ENCODE measurements around the gene NPIPB13.
"Not testable (repeated sequence)": the region's sequence is repeated elsewhere in the genome, so short reads cannot be mapped to it uniquely, and the experiment has no call there.

The NPIPB13 gene

DNA sequence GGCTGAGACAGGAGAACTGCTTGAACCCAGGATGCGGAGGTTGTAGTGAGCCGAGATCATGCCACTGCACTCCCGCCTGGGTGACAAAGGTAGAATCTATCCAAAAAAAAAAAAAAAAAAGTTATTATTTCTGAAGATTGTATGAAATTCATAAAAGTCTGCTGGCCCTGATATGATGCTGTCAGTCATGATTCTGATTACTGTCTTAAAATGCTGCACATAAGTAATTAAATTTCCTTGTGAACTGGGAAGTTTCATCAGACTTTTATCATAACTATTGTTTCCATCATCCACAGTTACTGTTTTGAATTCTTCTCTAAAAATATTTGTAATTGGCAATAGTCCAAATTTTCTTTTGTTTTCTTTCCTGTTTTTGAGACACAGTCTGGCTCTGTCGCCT is at the start of gene NPIPB13:
Gene NPIPB13, minus strand, starts transcription at position 101 of the 400 bp plus-strand sequence. CDS start 2,906 bp downstream, outside the sequence.
- not testable (repeated sequence) for H3K36me3 ChIP-seq (ENCODE audit: control insufficient read depth in 5 of 5, insufficient read depth in 5 of 5, low read length in 5 of 5); H3K4me3 ChIP-seq (ENCODE audit: low read depth in 1 of 5, low read length in 5 of 5); H3K9ac ChIP-seq (ENCODE audit: low read length in 5 of 5); H3K27ac ChIP-seq (ENCODE audit: low read depth, low read length); H3K27me3 ChIP-seq (ENCODE audit: control insufficient read depth in 5 of 5, insufficient read depth in 4 of 5, low read length in 5 of 5); H3K9me3 ChIP-seq (ENCODE audit: control insufficient read depth in 5 of 5, low read length in 5 of 5); H3K4me1 ChIP-seq (ENCODE audit: control insufficient read depth in 5 of 5, insufficient read depth in 5 of 5, low read length in 5 of 5)

DNA sequence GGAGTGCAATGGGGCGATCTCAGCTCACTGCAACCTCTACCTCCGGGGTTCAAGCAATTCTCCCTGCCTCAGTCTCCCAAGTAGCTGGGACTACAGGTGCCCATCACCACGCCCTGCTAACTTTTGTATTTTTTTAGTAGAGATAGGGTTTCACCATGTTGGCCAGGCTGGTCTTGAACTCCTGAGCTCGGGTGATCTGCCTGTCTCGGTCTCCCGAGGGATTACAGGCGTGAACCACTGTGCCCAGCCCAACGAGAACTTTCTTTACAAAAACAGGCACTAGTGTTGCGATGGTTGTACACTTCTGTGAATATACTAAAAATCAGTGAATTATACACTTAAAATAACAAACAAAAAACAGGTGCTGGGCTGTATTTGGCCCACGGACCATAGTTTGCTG is 34.1 kb upstream of the NPIPB13 start:
- H3K9me3 ChIP-seq (ENCODE audit: control insufficient read depth in 5 of 5, low read length in 5 of 5); H3K27ac ChIP-seq (ENCODE audit: low read depth, low read length); H3K36me3 ChIP-seq (ENCODE audit: control insufficient read depth in 5 of 5, insufficient read depth in 5 of 5, low read length in 5 of 5); H3K4me1 ChIP-seq (ENCODE audit: control insufficient read depth in 5 of 5, insufficient read depth in 5 of 5, low read length in 5 of 5); H3K4me3 ChIP-seq (ENCODE audit: low read depth in 1 of 5, low read length in 5 of 5); H3K27me3 ChIP-seq (ENCODE audit: control insufficient read depth in 5 of 5, insufficient read depth in 4 of 5, low read length in 5 of 5); H3K9ac ChIP-seq (ENCODE audit: low read length in 5 of 5): not testable (repeated sequence)

DNA sequence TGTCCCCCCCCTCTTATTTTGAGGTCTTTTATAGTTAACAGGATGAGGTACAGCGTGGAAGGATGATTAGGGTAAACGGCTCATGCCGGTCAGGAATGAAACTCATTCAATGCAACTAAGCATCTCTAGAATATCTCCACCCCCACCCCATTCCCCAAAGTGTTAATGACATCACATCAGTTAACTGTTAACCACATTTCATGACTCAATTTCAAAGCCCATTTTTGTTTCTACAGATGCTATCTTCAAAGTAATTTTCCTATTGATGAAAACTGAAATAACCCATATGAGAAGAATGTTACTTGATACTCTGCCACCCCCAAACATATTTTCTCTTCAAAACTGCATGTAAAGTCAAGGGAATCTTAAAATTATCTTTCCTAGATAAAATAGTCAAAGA is 30.2 kb upstream of the NPIPB13 start:
- H3K4me1 ChIP-seq (ENCODE audit: control insufficient read depth in 5 of 5, insufficient read depth in 5 of 5, low read length in 5 of 5); H3K27ac ChIP-seq (ENCODE audit: low read depth, low read length); H3K9ac ChIP-seq (ENCODE audit: low read length in 5 of 5); H3K36me3 ChIP-seq (ENCODE audit: control insufficient read depth in 5 of 5, insufficient read depth in 5 of 5, low read length in 5 of 5); H3K27me3 ChIP-seq (ENCODE audit: control insufficient read depth in 5 of 5, insufficient read depth in 4 of 5, low read length in 5 of 5); H3K9me3 ChIP-seq (ENCODE audit: control insufficient read depth in 5 of 5, low read length in 5 of 5); H3K4me3 ChIP-seq (ENCODE audit: low read depth in 1 of 5, low read length in 5 of 5): not testable (repeated sequence)

DNA sequence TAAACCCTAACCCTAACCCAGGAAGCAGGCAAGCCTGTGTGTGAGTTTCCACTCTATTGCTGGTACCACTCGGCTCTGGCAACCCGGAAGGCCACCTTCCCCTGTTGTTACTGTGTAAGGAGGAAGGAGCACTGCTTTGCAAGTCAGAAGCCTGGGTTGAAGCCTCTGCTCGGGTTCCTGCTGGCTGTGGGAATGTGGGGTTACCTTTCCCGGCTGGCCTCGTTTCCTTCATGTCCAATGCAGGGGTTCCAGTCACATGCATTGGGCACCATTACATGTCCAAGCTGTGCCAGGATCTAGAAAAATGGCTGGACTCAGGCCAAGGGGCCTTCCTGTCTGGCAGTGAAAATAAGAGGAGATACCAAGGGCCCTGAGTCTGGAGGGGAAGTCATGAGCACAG is 31.2 kb downstream of the NPIPB13 start:
- not testable (repeated sequence) for H3K27me3 ChIP-seq (ENCODE audit: control insufficient read depth in 5 of 5, insufficient read depth in 4 of 5, low read length in 5 of 5); H3K36me3 ChIP-seq (ENCODE audit: control insufficient read depth in 5 of 5, insufficient read depth in 5 of 5, low read length in 5 of 5); H3K27ac ChIP-seq (ENCODE audit: low read depth, low read length); H3K4me1 ChIP-seq (ENCODE audit: control insufficient read depth in 5 of 5, insufficient read depth in 5 of 5, low read length in 5 of 5); H3K4me3 ChIP-seq (ENCODE audit: low read depth in 1 of 5, low read length in 5 of 5); H3K9ac ChIP-seq (ENCODE audit: low read length in 5 of 5); H3K9me3 ChIP-seq (ENCODE audit: control insufficient read depth in 5 of 5, low read length in 5 of 5)

DNA sequence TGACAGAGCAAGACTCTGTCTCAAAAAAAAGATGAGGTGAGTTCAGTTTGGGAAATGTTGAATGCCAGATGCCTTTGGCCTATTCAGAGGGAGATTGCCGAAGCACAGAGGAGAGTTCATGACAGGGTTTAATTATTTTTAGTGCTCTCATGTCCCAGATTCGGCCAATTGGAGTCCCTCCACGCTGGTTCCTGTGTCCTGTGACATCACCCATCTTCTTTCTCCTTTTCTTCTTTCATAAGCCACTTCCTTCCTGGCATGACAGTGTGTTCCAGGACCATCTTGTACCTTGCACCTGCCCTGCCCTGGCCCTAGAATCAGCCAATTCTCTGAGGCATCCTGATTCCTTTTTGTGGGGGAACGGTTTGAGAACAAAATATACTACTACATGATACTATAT is 36.9 kb downstream of the NPIPB13 start:
- H3K4me1 ChIP-seq (ENCODE audit: control insufficient read depth in 5 of 5, insufficient read depth in 5 of 5, low read length in 5 of 5); H3K27ac ChIP-seq (ENCODE audit: low read depth, low read length); H3K36me3 ChIP-seq (ENCODE audit: control insufficient read depth in 5 of 5, insufficient read depth in 5 of 5, low read length in 5 of 5); H3K4me3 ChIP-seq (ENCODE audit: low read depth in 1 of 5, low read length in 5 of 5); H3K9ac ChIP-seq (ENCODE audit: low read length in 5 of 5); H3K27me3 ChIP-seq (ENCODE audit: control insufficient read depth in 5 of 5, insufficient read depth in 4 of 5, low read length in 5 of 5); H3K9me3 ChIP-seq (ENCODE audit: control insufficient read depth in 5 of 5, low read length in 5 of 5): not testable (repeated sequence)

DNA sequence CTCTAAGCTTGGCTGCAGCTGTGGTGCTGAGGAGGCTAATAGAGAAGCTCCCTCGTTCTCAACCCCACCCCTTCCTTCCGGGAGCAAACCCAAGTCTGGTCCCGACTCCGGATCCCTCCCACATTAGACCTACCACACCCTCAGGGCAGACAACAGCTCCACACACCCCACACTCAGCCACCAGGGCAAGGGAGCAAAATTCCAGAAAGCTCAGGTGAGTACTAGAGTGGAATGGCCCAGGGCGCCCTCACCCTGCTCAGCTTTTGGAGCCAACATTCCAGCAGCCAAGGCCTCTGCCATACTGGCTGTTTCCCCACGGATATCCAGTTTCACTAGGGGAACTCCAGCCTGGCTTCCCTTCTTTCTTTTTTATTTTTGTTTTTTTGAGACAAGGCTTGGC is 39.2 kb downstream of the NPIPB13 start:
- not testable (repeated sequence) for H3K27me3 ChIP-seq (ENCODE audit: control insufficient read depth in 5 of 5, insufficient read depth in 4 of 5, low read length in 5 of 5); H3K9me3 ChIP-seq (ENCODE audit: control insufficient read depth in 5 of 5, low read length in 5 of 5); H3K4me3 ChIP-seq (ENCODE audit: low read depth in 1 of 5, low read length in 5 of 5); H3K9ac ChIP-seq (ENCODE audit: low read length in 5 of 5); H3K36me3 ChIP-seq (ENCODE audit: control insufficient read depth in 5 of 5, insufficient read depth in 5 of 5, low read length in 5 of 5); H3K27ac ChIP-seq (ENCODE audit: low read depth, low read length); H3K4me1 ChIP-seq (ENCODE audit: control insufficient read depth in 5 of 5, insufficient read depth in 5 of 5, low read length in 5 of 5)

DNA sequence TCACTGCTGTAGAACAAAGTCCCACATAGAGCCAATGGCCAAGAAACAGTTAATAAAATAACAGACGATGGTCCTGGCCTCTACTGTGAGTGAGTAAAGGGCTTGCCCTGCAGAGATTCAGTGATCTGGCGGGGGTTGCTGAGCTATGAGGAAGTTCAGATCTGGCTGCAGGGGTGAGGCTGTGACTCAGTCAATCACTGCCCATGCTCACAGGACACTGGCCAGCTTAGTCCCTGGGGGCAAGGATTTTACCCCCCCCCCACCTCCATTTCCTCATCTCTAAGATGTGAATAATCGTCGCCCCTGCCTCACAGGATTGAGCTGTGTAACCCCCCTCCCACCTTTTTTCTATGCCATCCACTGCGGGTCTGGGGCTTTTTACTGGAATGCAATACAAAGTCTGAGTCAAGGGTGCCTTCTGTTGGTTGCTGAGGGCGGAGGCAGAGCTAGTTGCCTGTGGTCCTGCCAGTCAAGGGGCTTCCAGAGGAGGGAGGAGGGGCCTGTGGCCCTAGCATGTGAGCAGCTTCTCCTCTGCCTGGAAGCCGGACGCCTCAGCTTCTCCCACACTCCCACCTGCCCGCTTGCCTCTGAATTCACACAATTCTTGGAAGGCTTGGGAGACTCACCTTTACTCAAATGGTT is 41.1 kb downstream of the NPIPB13 start:
- not testable (repeated sequence) for H3K27me3 ChIP-seq (ENCODE audit: control insufficient read depth in 5 of 5, insufficient read depth in 4 of 5, low read length in 5 of 5); H3K9me3 ChIP-seq (ENCODE audit: control insufficient read depth in 5 of 5, low read length in 5 of 5); H3K9ac ChIP-seq (ENCODE audit: low read length in 5 of 5); H3K27ac ChIP-seq (ENCODE audit: low read depth, low read length); H3K4me1 ChIP-seq (ENCODE audit: control insufficient read depth in 5 of 5, insufficient read depth in 5 of 5, low read length in 5 of 5); H3K36me3 ChIP-seq (ENCODE audit: control insufficient read depth in 5 of 5, insufficient read depth in 5 of 5, low read length in 5 of 5); H3K4me3 ChIP-seq (ENCODE audit: low read depth in 1 of 5, low read length in 5 of 5)

DNA sequence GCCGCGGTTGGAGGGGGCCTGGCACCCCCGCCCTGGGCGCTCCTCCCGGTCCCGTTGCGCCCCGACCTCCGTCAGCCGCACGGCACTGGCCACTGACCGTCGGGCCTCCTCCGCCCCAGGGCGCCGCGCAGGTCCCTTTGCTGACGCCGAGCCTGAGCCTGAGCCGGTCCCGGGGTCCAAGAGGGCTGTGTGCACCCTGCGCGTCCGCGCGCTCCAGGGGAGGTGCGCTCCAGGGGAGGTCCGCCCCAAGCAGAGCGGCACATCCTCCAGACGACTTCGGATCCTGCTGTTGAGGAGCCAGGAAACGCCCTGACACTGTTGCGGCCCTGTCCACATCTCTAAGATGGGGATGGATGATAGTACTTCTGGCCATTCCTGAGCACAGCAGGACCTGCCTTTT is 42.0 kb downstream of the NPIPB13 start:
- peak overlapping the region in 3 of 5 donors; percentile 51 to 60 (median 51) for H3K4me3 ChIP-seq (ENCODE audit: low read depth in 1 of 5, low read length in 5 of 5)
- H3K27ac ChIP-seq (ENCODE audit: low read depth, low read length); H3K36me3 ChIP-seq (ENCODE audit: control insufficient read depth in 5 of 5, insufficient read depth in 5 of 5, low read length in 5 of 5); H3K9me3 ChIP-seq (ENCODE audit: control insufficient read depth in 5 of 5, low read length in 5 of 5); H3K4me1 ChIP-seq (ENCODE audit: control insufficient read depth in 5 of 5, insufficient read depth in 5 of 5, low read length in 5 of 5); H3K27me3 ChIP-seq (ENCODE audit: control insufficient read depth in 5 of 5, insufficient read depth in 4 of 5, low read length in 5 of 5); H3K9ac ChIP-seq (ENCODE audit: low read length in 5 of 5): not testable (repeated sequence)

DNA sequence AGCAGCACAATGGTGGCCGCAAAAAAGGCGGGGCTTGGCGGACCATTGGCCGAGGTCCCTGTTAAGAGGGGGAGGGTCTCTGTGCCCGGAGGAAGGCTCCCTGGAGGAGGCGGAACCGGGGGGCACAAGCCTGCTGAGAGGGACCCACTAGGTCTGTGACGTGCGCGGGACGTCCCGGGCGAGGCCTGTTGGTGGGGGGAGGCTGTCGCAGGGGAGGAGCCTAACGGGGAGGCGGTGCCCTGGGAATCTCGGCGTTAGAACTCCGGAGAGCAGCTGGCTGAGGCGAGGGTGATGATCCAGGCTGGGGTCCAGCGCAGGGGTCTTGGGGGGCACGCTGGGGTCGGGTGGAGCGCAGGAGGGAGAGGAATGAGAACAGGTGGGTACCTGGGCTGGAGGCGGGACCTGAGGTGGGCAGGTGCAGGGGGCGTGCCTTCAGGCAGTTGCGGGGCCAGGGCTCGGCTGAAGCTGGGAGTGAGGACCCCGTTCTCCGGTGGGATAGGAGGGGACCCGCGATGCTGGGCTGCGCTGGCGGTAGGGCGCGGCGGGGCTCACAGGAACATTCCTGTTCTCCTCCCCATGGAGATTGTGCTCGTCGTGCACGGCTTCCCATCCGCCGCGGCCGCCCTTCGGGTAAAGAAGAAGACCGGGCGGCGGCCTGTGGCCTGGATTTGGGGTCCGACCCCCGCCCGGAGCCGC is 42.6 kb downstream of the NPIPB13 start:
- not testable (repeated sequence) for H3K27ac ChIP-seq (ENCODE audit: low read depth, low read length); H3K9ac ChIP-seq (ENCODE audit: low read length in 5 of 5); H3K36me3 ChIP-seq (ENCODE audit: control insufficient read depth in 5 of 5, insufficient read depth in 5 of 5, low read length in 5 of 5); H3K27me3 ChIP-seq (ENCODE audit: control insufficient read depth in 5 of 5, insufficient read depth in 4 of 5, low read length in 5 of 5); H3K9me3 ChIP-seq (ENCODE audit: control insufficient read depth in 5 of 5, low read length in 5 of 5); H3K4me1 ChIP-seq (ENCODE audit: control insufficient read depth in 5 of 5, insufficient read depth in 5 of 5, low read length in 5 of 5)
- H3K4me3 ChIP-seq (ENCODE audit: low read depth in 1 of 5, low read length in 5 of 5), result peak overlapping the region in 4 of 5 donors; percentile 50 to 60 (median 51)

DNA sequence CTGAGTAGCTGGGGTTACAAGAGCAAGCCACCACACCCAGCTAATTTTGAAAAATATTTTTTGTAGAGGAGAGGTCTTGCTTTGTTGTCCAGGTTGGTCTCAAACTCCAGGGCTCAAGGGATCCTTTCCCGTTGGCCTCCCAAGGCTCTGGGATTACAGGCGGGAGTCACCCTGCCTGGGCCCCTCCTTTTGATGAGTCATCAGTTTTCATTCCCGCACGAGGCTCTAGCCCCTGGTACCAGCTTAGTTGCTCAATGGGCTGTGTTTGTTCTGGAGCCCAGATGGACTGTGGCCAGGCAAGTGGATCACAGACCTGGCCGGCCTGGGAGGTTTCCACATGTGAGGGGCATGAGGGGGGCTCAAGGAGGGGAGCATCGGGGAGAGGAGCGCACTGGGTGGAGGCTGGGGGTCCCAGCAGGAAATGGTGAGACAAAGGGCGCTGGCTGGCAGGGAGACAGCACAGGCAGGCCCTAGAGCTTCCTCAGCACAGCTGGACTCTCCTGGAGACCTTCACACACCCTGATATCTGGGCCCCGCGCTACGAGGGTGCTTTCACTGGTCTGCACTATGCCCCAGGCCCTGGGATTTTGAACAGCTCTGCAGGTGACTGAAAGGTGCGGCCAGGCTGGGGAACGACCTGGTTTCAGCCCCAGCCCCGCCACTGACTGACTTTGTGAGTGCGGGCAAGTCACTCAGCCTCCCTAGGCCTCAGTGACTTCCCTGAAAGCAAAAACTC is 48.5 kb downstream of the NPIPB13 start:
- not testable (repeated sequence) for H3K4me1 ChIP-seq (ENCODE audit: control insufficient read depth in 5 of 5, insufficient read depth in 5 of 5, low read length in 5 of 5)

More for the DNA sequence above, 48.5 kb downstream of the NPIPB13 start:
- not testable (repeated sequence) for H3K4me3 ChIP-seq (ENCODE audit: low read depth in 1 of 5, low read length in 5 of 5); H3K36me3 ChIP-seq (ENCODE audit: control insufficient read depth in 5 of 5, insufficient read depth in 5 of 5, low read length in 5 of 5); H3K27ac ChIP-seq (ENCODE audit: low read depth, low read length); H3K27me3 ChIP-seq (ENCODE audit: control insufficient read depth in 5 of 5, insufficient read depth in 4 of 5, low read length in 5 of 5); H3K9me3 ChIP-seq (ENCODE audit: control insufficient read depth in 5 of 5, low read length in 5 of 5); H3K9ac ChIP-seq (ENCODE audit: low read length in 5 of 5)

All from subcutaneous abdominal adipose tissue (tissue), 5 donors.